Calu3 (cell line): ENCODE data around the gene CMTR1. TPM values are rescaled to one million over a fixed set of nuclear protein-coding genes. Genes with fewer than 3 reads are reported as not detected.

Experiments used
- BruUV-seq: library from RNA; stranded (reverse); fragments of 400-500 nt; replicated peaks from 2 replicates; lab custom pipeline; 2021; lab: Mats Ljungman, UMichigan
- CTCF ChIA-PET: fragments of 300-600 bp; sonication (Branson Sonifier 250); formaldehyde crosslinking; loops from one replicate; lab custom pipeline; 2022; ENCODE audit warnings: antibody characterized with exemption; lab: Charles Lee
- DNase-seq: peaks from one replicate; pipeline ENCODE4 v3.0.0; 2022
- H3K27ac Mint-ChIP-seq: one replicate; pipeline ENCODE4 v1.8.0; 2022; ENCODE audit warnings: mixed read lengths; ENCODE audit not compliant: unreplicated experiment
- H3K27me3 Mint-ChIP-seq: one replicate; pipeline ENCODE4 v1.8.0; 2022; ENCODE audit warnings: mixed read lengths; ENCODE audit not compliant: unreplicated experiment
- H3K36me3 Mint-ChIP-seq: one replicate; pipeline ENCODE4 v1.8.0; 2022; ENCODE audit warnings: mild to moderate bottlenecking, moderate library complexity, mixed read lengths; ENCODE audit not compliant: insufficient read depth, unreplicated experiment
- H3K4me1 Mint-ChIP-seq: one replicate; pipeline ENCODE4 v1.8.0; 2022; ENCODE audit warnings: mild to moderate bottlenecking, low read depth, mixed read lengths; ENCODE audit not compliant: unreplicated experiment
- H3K4me3 Mint-ChIP-seq: one replicate; pipeline ENCODE4 v1.8.0; 2022; ENCODE audit warnings: mild to moderate bottlenecking, low read depth, moderate library complexity, mixed read lengths; ENCODE audit not compliant: unreplicated experiment
- H3K9me3 Mint-ChIP-seq: one replicate; pipeline ENCODE4 v1.8.0; 2022; ENCODE audit warnings: low read depth, mixed read lengths; ENCODE audit not compliant: unreplicated experiment
- CTCF ChIP-seq: fragments of 200-600 bp; IDR thresholded peaks from one replicate; pipeline ENCODE4 v1.8.0; 2022; ENCODE audit warnings: antibody characterized with exemption; ENCODE audit not compliant: unreplicated experiment
- intact Hi-C: fragments of 100-400 bp; cut with micrococcal nuclease; formaldehyde crosslinking; loops from one replicate; pipeline ENCODE4 v1.10.0; 2022; ENCODE audit not compliant: unreplicated experiment
- total RNA-seq: library from RNA; stranded (reverse); gene quantifications from 2 replicates; pipeline ENCODE4 v1.2.3, GENCODE V29; 2022

CMTR1 gene
- total RNA-seq, 1 experiment from 2014 or later: 50.3 TPM

- Mint-ChIP-seq H3K4me1 (no peaks in the 10 kb centered on the region), H3K9me3 (no peaks in the 10 kb centered on the region), H3K36me3 (no peaks in the 10 kb centered on the region), H3K27me3 (peaks cover 5% of the 10 kb centered on the region), H3K4me3 (no peak overlapping the region), H3K27ac (no peak overlapping the region)
- no TSS peak for BruUV-seq
- TF ChIP-seq CTCF: no peak
- intact Hi-C loops: no loop called here
- DNase-seq: no peak
- CTCF ChIA-PET: no interaction called here
These were observed 40.2 kb upstream of the CMTR1 start for GRCh38 chr6:37392821-37393220.

- H3K27me3 Mint-ChIP-seq: peaks cover 11% of the 10 kb centered on the region
- TF ChIP-seq CTCF: no peak
- H3K27ac Mint-ChIP-seq: no peak overlapping the region
- no peaks in the 10 kb centered on the region for H3K9me3 Mint-ChIP-seq
- no peaks in the 10 kb centered on the region for H3K36me3 Mint-ChIP-seq
- intact Hi-C loops: no loop called here
- CTCF ChIA-PET: no interaction called here
- H3K4me1 Mint-ChIP-seq: no peaks in the 10 kb centered on the region
- no peak for DNase-seq
- BruUV-seq: no TSS peak
- H3K4me3 Mint-ChIP-seq: no peak overlapping the region
These were observed 39.6 kb upstream of the CMTR1 start for GRCh38 chr6:37393381-37393929.

- BruUV-seq: no TSS peak
- Mint-ChIP-seq H3K4me3 (no peak overlapping the region), H3K9me3 (no peaks in the 10 kb centered on the region), H3K36me3 (no peaks in the 10 kb centered on the region), H3K27me3 (peaks cover 40% of the 10 kb centered on the region), H3K4me1 (no peaks in the 10 kb centered on the region), H3K27ac (no peak overlapping the region)
- CTCF ChIA-PET: no interaction called here
- no peak for TF ChIP-seq CTCF
- DNase-seq: no peak
- intact Hi-C loops: no loop called here
These were observed 36.3 kb upstream of the CMTR1 start for GRCh38 chr6:37396571-37397180.

- no peak for TF ChIP-seq CTCF
- H3K4me1 Mint-ChIP-seq: no peaks in the 10 kb centered on the region
- intact Hi-C loops: no loop called here
- no TSS peak for BruUV-seq
- peaks cover 53% of the 10 kb centered on the region for H3K27me3 Mint-ChIP-seq
- no peaks in the 10 kb centered on the region for H3K36me3 Mint-ChIP-seq
- H3K27ac Mint-ChIP-seq: no peak overlapping the region
- H3K9me3 Mint-ChIP-seq: no peaks in the 10 kb centered on the region
- H3K4me3 Mint-ChIP-seq: no peak overlapping the region
- no peak for DNase-seq
- CTCF ChIA-PET: no interaction called here
These were observed 33.9 kb upstream of the CMTR1 start for GRCh38 chr6:37399131-37399530.
